Left hindlimb (tissue), 1 donor: ENCODE measurements around the gene SLC15A3.
"Not testable (repeated sequence)": the region's sequence is repeated elsewhere in the genome, so short reads cannot be mapped to it uniquely, and the experiment has no call there.

Experiments
- DNase-seq: peaks from one replicate; pipeline ENCODE4 v3.0.0-alpha.2; 2018

SLC15A3 gene

DNA sequence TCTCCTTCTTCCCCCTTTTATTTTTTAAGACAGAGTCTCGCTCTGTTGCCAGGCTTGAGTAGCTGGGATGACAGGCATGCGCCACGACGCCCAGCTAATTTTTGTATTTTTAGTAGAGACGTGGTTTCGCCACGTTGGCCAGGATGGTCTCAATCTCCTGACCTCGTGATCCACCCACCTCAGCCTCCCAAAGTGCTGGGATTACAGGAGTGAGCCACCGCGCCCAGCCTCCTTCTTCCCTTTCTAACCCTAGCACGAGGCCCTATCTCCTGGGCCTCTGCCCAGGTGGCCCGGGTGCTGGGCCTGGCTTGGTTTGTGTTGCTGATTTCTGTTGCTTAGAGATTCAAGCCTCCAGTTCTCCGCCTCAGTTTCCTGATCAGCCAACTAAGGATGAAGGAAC is 22.3 kb upstream of the SLC15A3 start:
- DNase-seq, result not testable (repeated sequence)

DNA sequence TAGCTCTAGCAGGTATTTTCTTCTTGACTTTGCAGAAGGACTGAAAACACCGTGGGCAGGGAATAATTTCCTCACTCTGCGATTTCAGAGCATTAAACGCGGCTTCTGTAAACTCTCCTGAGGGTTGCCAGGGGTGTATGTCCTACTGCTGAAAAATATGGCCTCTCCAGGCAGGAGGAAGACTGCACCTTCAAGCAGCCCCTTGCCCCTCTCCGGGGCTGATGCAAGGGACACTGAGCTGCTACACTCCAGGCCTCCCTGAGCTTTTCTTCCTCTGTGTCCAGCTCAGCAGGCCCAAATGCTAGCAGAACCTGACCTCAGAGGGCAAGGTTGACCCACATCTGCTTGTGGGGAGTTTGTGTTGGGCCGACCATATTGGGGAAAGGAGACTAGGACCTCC is 21.7 kb upstream of the SLC15A3 start:
- DNase-seq, result no peak

- DNase-seq, result no peak
Measured at GRCh38 chr11:60972182-60973030, 20.4 kb upstream of the SLC15A3 start.

DNA sequence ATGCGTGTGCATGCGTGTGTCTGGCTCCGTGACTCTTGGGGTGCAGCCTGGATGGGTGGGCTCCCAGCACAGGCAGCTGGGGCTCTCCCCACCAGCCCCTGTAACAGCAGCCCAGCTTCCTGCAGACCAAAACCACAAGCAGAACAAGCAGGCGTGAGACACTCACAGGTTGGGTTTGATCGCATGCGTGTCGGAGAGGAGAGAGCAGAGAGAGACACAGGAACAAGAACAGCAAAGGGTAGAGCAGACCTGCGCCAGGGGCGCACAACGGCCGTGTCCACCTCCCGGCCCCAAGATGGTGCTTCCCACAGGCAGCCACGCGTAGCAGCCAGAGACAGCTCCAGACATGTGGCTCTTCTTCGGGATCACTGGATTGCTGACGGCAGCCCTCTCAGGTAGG is 19.5 kb upstream of the SLC15A3 start, which contains the start of gene CD6:
CD6 (plus strand) TSS at position 161 of the 400 bp plus-strand sequence; CDS start at position 347, 186 bp downstream.
- no peak for DNase-seq

DNA sequence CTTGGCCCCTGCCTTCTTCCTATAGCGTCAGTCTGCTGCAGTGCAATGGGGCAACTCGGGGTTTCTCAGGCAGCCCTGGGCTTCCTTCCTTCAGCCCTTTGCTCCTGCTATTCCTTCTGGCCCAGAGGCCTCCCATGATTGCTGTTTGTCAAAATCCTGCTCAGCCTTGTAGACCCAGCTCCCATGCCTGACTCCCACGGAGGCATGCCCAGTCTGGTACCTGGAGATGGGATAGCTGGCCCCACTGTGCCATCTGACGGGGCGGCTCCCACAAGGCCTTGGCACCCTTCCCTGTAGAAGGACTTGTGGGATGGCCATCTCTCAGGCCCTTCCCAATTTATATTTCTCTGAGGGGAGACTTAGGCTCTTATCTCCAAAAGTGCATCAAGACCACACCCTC is 18.9 kb upstream of the SLC15A3 start:
- no peak for DNase-seq

- no peak for DNase-seq
Measured at GRCh38 chr11:60970369-60970774, 18.4 kb upstream of the SLC15A3 start.

DNA sequence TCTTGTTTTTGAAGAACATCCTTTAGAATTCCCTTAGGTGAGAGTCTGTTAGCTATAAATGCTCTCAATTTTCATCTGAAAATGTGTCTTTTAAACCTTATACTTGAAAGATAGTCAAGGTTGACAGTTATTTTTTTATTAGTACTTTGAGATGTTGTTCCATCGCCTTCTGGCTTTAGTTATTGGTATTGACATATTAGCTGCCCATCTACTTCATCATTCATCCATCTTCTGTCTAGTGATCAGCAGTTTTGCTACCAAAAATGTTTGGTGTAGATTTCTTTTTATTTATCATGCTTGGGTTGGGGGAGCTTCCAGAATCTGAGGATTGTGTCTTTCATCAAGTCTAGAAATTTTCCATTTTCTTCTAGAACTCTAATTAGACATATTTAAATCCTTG is 16.2 kb upstream of the SLC15A3 start:
- no peak for DNase-seq

DNA sequence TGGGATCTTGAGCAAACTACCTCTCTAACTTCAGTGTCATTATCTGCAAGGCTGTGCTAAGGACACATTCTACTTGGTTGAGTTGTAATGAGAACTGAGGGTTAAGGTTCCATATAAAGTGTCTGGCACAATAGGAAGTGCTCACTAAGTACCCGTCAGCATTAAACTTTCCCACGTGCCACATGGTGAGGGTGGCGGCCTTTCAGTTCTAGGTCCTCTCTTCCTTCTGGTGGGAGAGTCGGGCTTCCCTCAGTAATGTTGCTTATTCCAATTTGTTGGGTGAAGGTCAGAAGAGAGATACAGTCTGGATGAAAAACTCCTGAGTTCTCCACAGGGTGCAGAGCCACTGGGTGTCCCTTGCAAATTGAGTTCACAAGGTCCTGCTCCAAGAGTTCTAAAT is 14.9 kb upstream of the SLC15A3 start:
- DNase-seq, result no peak

GRCh38 chr11:60964801-60965200 is 12.8 kb upstream of the SLC15A3 start:
- no peak for DNase-seq

GRCh38 chr11:60960405-60960804 is 8.4 kb upstream of the SLC15A3 start:
- DNase-seq, result no peak

DNA sequence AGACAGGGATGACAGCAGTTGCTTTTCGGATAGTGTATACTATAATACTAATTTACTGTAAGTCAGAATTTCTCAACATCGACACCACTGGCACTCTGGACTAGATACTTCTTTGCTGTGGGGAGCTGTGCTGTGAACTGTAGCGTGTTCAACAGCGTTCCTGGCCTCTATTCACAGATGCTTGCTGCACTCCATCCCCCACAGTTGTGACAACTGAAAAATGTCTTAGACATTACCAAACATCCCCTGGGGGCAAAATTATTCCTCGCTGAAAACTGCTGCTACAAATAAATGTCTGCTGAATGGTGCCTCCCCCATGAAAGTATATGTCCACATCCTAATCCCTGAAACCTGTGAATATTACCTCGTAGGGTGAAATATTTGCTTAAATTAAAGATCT is 7.5 kb upstream of the SLC15A3 start:
- no peak for DNase-seq

GRCh38 chr11:60957188-60957587 is 5.2 kb upstream of the SLC15A3 start:
- DNase-seq, result no peak

GRCh38 chr11:60955571-60955970 is 3.6 kb upstream of the SLC15A3 start:
- no peak for DNase-seq

DNA sequence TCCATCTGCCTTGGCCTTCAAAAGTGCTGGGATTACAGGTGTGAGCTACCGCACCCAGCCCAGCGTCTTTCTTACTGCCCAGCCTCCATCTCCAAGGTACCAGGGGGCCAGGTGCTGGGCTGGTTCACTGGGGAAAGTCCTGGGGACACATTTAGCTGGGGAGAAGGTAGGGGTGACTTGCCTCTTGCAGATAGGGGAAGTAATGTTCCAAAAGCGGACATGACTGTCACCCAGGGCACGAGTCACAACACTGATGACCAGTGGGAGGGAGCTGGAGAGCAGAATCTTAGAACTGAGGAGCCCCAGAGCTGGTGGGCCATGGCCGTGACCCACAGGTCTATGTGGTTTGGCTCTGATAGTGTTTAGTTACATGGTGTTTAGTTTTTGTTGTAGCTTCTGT is 2.4 kb upstream of the SLC15A3 start:
- DNase-seq, result no peak

GRCh38 chr11:60953781-60954180 is 1.8 kb upstream of the SLC15A3 start:
- no peak for DNase-seq

DNA sequence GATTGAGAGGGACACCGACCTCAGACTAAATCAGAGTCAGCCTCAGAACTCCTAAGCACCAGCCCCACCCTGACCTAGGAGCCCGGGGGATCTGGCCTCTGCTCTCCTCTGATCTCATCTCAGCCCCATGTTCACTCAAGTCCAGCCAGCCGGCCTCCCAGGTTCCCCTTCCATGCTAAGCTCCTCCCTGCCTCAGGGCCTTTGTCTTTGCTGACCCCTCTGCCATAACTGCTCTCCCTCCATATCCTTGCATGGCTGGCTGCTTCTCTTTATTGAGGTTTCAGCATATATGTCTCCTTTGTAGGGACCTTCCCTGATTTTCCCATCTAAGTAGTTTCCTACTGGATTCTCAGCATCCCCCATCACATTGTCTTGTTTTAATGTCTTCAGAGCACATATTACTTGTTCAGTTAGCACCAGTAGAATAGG is 780 bp upstream of the SLC15A3 start:
- no peak for DNase-seq

DNA sequence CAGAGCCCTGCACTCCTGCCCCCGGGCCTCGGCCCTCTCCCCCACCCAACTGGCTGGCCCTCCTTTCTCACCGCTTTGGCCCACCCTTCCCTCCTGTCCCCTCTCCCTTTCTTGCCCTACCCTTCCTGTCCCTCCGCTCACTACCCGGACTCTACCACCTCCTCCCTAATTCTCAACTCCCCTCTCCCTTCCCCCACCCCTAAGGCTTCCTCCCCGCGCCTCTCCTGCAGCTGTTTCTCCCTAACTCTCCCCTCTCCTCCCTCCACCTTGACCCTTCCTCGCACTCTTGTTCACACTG is 421 bp downstream of the SLC15A3 start:
- DNase-seq, result no peak

- DNase-seq, result no peak
Measured at GRCh38 chr11:60950933-60951605, 907 bp downstream of the SLC15A3 start.

GRCh38 chr11:60950024-60950423 is 2.0 kb downstream of the SLC15A3 start:
- DNase-seq, result no peak

DNA sequence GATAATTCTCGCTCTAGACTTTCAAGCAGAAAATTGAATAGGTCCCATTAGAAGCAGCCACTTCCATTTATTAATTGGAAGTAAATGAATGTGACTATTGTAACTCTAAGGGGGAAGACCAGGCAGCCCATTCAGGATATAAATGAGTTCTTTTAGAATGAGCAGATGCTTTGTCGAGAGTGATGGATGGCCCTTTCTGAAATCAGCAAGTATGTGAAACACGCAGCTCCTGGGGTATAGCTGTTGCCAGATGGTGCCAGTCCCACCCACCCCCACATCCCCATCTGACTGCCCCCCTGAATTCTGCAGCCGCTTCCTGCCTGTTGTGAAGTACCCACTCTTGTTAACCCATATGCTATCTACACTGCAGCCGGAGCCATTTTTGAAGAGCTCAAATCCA is 3.7 kb downstream of the SLC15A3 start:
- no peak for DNase-seq

GRCh38 chr11:60947700-60948099 is 4.3 kb downstream of the SLC15A3 start:
- DNase-seq, result no peak

- no peak for DNase-seq
Measured at GRCh38 chr11:60946601-60947264, 5.2 kb downstream of the SLC15A3 start.

DNA sequence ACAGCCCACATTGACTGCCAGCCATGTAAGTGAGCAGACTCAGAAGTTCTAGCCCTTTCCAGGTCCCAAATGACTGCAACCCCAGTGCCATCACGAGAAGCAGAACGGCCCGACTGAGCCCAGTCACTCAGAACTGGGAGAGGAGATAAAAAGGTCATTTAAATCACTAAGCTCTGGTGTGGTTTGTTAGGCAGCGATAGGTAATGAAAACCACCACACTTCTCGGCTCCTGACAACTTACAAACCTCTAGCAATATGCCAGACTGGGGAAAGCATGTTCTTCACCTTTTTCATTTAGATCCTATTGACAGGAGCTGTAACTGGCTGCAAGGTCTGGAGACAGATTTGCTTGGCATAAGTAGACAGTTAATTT is 6.7 kb downstream of the SLC15A3 start:
- no peak for DNase-seq
